Stomach (tissue), 9 donors: ENCODE results near the gene RTN4RL1. TPM values are rescaled to one million over a fixed set of nuclear protein-coding genes. Genes with fewer than 3 reads are reported as not detected.

Experiments
- DNase-seq, 2 donors: peaks; one replicate each; pipeline versions ENCODE4 v3.0.0 to v3.0.0-alpha.2; 2013 to 2019
- H3K27ac ChIP-seq, 5 donors: fragments of 200-600 bp in 4 of 5; sonication (generic) in 4 of 5; one replicate each; pipeline ENCODE4 v1.5.1; 2013 to 2019; ENCODE audit warnings: mild to moderate bottlenecking in 1 of 5, moderate library complexity in 1 of 5
- H3K27me3 ChIP-seq, 3 donors: fragments of 200-600 bp; sonication (generic); one replicate each; pipeline ENCODE4 v1.5.1; 2017 to 2019; ENCODE audit warnings: mixed run types in 1 of 3
- H3K36me3 ChIP-seq, 4 donors: fragments of 200-600 bp; sonication (generic); 1 replicate in 3 of 4; 2 replicates in 1 of 4; pipeline ENCODE4 v1.5.1; 2016 to 2019
- H3K4me1 ChIP-seq, 4 donors: fragments of 200-600 bp; sonication (generic); one replicate each; pipeline ENCODE4 v1.5.1; 2016 to 2019
- H3K4me3 ChIP-seq, 4 donors: fragments of 200-600 bp; sonication (generic) in 3 of 4; one replicate each; pipeline ENCODE4 v1.5.1; 2016 to 2019; ENCODE audit warnings: mild to moderate bottlenecking in 1 of 4
- H3K9me3 ChIP-seq, 4 donors: fragments of 200-600 bp; sonication (generic); one replicate each; pipeline ENCODE4 v1.5.1; 2016 to 2019
- CTCF ChIP-seq, 7 experiments: fragments of 450-650 bp in 4 of 7; fragments of 200-600 bp in 3 of 7; sonication (generic) in 3 of 7; IDR thresholded peaks; one replicate each; pipeline ENCODE4 v1.5.1; 2016 to 2019; ENCODE audit warnings: antibody characterized with exemption in 7 of 7, control low read depth in 2 of 7, mild to moderate bottlenecking in 1 of 7
- EP300 ChIP-seq: sonication (generic); formaldehyde crosslinking; IDR thresholded peaks from one replicate; pipeline ENCODE4 v1.6.1; 2017; ENCODE audit warnings: antibody characterized with exemption
- POLR2A ChIP-seq, 4 donors: fragments of 450-650 bp; IDR thresholded peaks; one replicate each; pipeline ENCODE4 v1.6.1; 2016; ENCODE audit warnings: antibody characterized with exemption in 4 of 4, control low read depth in 2 of 4, mild to moderate bottlenecking in 1 of 4, moderate library complexity in 1 of 4
- POLR2AphosphoS5 ChIP-seq, 3 donors: sonication (generic); formaldehyde crosslinking; IDR thresholded peaks; one replicate each; pipeline ENCODE4 v1.6.1; 2016; ENCODE audit warnings: antibody characterized with exemption in 3 of 3
- WGBS, 5 donors: extraction: QIAGEN DNeasy Blood & Tissue Kit in 3 of 5; methylation state at CpG; one replicate each; pipeline versions ENCODE4 v1.1.5 to v1.1.7; 2013 to 2018; 5-methylcytosine and 5-hydroxymethylcytosine counted together
- intact Hi-C: fragments of 100-400 bp; cut with DNase I; formaldehyde crosslinking; loops from one replicate; pipeline ENCODE4 v1.15.1; 2023; ENCODE audit warnings: low total_unique reads
- polyA plus RNA-seq, 3 donors: library from polyadenylated mRNA; stranded (reverse); fragments of 200-250 nt; gene quantifications; one replicate each; pipeline ENCODE4 v1.2.3, GENCODE V29; 2013
- total RNA-seq, 5 donors: library from RNA; depleted of rRNA; stranded (reverse); fragments of >200 nt; gene quantifications; one replicate each; pipeline versions ENCODE4 v1.1.0 to v1.2.3, GENCODE V29; 2014 to 2016
- donor health status: healthy with polysubstance abuse.
- donor health status: Bipolar disorder and iron deficiency.
- donor health status: healthy.

Gene RTN4RL1
- total and polyA plus RNA-seq, 8 donors = 0.50 to 0.92 (median 0.72) TPM; not detected in 4

- Histone ChIP-seq H3K9me3 (no peaks in the 10 kb centered on the region), H3K27me3 (no peaks in the 10 kb centered on the region), H3K27ac (no peak overlapping the region), H3K4me1 (peaks cover 0 to 18% (median 6%) of the 10 kb centered on the region in 4 donors), H3K4me3 (no peak overlapping the region), H3K36me3 (no peaks in the 10 kb centered on the region)
- 67 to 71% (median 68%) methylated on average over 21 of the region's 21 CpGs for WGBS, 5 donors
- no peak for TF ChIP-seq CTCF (IDR thresholded peaks at IDR 0.05)
- no peak for TF ChIP-seq POLR2AphosphoS5 (IDR thresholded peaks at IDR 0.05)
- no peak for TF ChIP-seq EP300
- TF ChIP-seq POLR2A (IDR thresholded peaks at IDR 0.05) = no peak
- peak in 1 of 2 donors; percentile 64 for DNase-seq
- intact Hi-C loops = no loop called here
Observed at GRCh38 chr17:1958134-1958881, 66.8 kb downstream of the RTN4RL1 start.

- H3K27ac ChIP-seq = no peak overlapping the region
- no peaks in the 10 kb centered on the region for H3K9me3 ChIP-seq
- intact Hi-C loops = no loop called here
- H3K4me3 ChIP-seq = no peak overlapping the region
- DNase-seq = no peak
- H3K36me3 ChIP-seq = no peaks in the 10 kb centered on the region
- H3K27me3 ChIP-seq = no peaks in the 10 kb centered on the region
- WGBS, 5 donors = 78 to 81% (median 79%) methylated on average over 6 of the region's 6 CpGs
- TF ChIP-seq CTCF (IDR thresholded peaks at IDR 0.05) = no peak
- no peak for TF ChIP-seq EP300
- TF ChIP-seq POLR2AphosphoS5 (IDR thresholded peaks at IDR 0.05) = no peak
- no peak for TF ChIP-seq POLR2A (IDR thresholded peaks at IDR 0.05)
- peaks cover 0 to 18% (median 6%) of the 10 kb centered on the region in 4 donors for H3K4me1 ChIP-seq
Observed at GRCh38 chr17:1957037-1957436, 68.1 kb downstream of the RTN4RL1 start.

- Histone ChIP-seq H3K4me1 (peaks cover 0 to 17% (median 6%) of the 10 kb centered on the region in 4 donors), H3K4me3 (no peak overlapping the region), H3K9me3 (no peaks in the 10 kb centered on the region), H3K27ac (no peak overlapping the region), H3K36me3 (no peaks in the 10 kb centered on the region), H3K27me3 (no peaks in the 10 kb centered on the region)
- TF ChIP-seq POLR2A (IDR thresholded peaks at IDR 0.05) (no peak), POLR2AphosphoS5 (IDR thresholded peaks at IDR 0.05) (no peak), EP300 (no peak), CTCF (IDR thresholded peaks at IDR 0.05) (no peak)
- intact Hi-C loops = no loop called here
- DNase-seq = no peak
- WGBS, 5 donors = 53 to 66% (median 61%) methylated on average over 10 to 13 of the region's 13 CpGs
Observed at GRCh38 chr17:1956134-1956533, 69.0 kb downstream of the RTN4RL1 start.

- H3K36me3 ChIP-seq = no peaks in the 10 kb centered on the region
- TF ChIP-seq EP300 (no peak), CTCF (IDR thresholded peaks at IDR 0.05) (no peak), POLR2A (IDR thresholded peaks at IDR 0.05) (no peak), POLR2AphosphoS5 (IDR thresholded peaks at IDR 0.05) (no peak)
Observed at GRCh38 chr17:1953831-1954230, 71.3 kb downstream of the RTN4RL1 start.

More at GRCh38 chr17:1953831-1954230, 71.3 kb downstream of the RTN4RL1 start:
- no peak overlapping the region for H3K4me3 ChIP-seq
- no peak overlapping the region for H3K27ac ChIP-seq
- H3K4me1 ChIP-seq = peaks cover 0 to 3% (median 0%) of the 10 kb centered on the region in 4 donors
- no peak for DNase-seq
- no peaks in the 10 kb centered on the region for H3K9me3 ChIP-seq
- intact Hi-C loops = no loop called here
- 75 to 85% (median 82%) methylated on average over 5 of the region's 5 CpGs for WGBS, 5 donors
- no peaks in the 10 kb centered on the region for H3K27me3 ChIP-seq
